Measurements from ENCODE around the gene DUS1L. TPM values are rescaled to one million over a fixed set of nuclear protein-coding genes. Genes with fewer than 3 reads are reported as not detected.
A peak's percentile ranks its signal among the peaks of the same experiment; 100 is the strongest.

The DUS1L gene
- total and polyA plus RNA-seq, 9 donors = 15.0 to 72.4 (median 62.5) TPM

DNA sequence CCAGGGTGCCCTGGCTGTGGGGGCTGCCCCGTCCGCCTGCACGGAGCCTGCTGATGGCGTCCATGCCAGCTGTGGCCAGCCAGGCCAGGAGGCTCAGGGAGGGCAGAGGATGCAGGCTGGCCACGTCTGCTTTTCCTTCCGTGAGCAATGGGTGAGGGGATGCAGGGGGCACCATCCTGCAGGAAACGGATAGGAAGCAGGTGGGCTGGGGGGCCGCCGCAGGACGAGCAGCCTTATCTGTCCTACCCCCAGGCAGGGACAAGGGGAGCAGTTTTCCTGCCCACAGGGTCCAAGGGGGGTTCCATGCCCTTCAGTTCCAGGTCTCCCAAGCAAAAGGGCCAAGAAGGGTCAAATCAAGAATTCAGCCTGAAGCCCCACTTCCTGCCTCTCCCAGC, 6.8 kb downstream of the DUS1L start:
- H3K4me1 ChIP-seq (ENCODE audit: insufficient read depth) = no peaks in the 10 kb centered on the region
- no peaks in the 10 kb centered on the region for H3K9me3 ChIP-seq
- H3K4me3 ChIP-seq = no peak overlapping the region
- H3K27me3 ChIP-seq = no peaks in the 10 kb centered on the region
- 76 to 83% (median 76%) methylated on average over 10 of the region's 10 CpGs for WGBS, 3 donors
- DNase-seq = peak in 1 of 5 donors; percentile 9
- no peaks in the 10 kb centered on the region for H3K36me3 ChIP-seq
- intact Hi-C loops (cut with DNase I) = loop anchor here in 1 of 4 donors (10.0 kb wide), 1 partner anchor 64 kb away; no protein-coding TSS in a partner anchor
- TF ChIP-seq EP300 (IDR thresholded peaks at IDR 0.05) (no peak), POLR2A (IDR thresholded peaks at IDR 0.05) (no peak)
- TF ChIP-seq, protein P1, sequence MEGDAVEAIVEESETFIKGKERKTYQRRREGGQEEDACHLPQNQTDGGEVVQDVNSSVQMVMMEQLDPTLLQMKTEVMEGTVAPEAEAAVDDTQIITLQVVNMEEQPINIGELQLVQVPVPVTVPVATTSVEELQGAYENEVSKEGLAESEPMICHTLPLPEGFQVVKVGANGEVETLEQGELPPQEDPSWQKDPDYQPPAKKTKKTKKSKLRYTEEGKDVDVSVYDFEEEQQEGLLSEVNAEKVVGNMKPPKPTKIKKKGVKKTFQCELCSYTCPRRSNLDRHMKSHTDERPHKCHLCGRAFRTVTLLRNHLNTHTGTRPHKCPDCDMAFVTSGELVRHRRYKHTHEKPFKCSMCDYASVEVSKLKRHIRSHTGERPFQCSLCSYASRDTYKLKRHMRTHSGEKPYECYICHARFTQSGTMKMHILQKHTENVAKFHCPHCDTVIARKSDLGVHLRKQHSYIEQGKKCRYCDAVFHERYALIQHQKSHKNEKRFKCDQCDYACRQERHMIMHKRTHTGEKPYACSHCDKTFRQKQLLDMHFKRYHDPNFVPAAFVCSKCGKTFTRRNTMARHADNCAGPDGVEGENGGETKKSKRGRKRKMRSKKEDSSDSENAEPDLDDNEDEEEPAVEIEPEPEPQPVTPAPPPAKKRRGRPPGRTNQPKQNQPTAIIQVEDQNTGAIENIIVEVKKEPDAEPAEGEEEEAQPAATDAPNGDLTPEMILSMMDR (IDR thresholded peaks at IDR 0.05) = no peak
- H3K27ac ChIP-seq = no peak overlapping the region

DNA sequence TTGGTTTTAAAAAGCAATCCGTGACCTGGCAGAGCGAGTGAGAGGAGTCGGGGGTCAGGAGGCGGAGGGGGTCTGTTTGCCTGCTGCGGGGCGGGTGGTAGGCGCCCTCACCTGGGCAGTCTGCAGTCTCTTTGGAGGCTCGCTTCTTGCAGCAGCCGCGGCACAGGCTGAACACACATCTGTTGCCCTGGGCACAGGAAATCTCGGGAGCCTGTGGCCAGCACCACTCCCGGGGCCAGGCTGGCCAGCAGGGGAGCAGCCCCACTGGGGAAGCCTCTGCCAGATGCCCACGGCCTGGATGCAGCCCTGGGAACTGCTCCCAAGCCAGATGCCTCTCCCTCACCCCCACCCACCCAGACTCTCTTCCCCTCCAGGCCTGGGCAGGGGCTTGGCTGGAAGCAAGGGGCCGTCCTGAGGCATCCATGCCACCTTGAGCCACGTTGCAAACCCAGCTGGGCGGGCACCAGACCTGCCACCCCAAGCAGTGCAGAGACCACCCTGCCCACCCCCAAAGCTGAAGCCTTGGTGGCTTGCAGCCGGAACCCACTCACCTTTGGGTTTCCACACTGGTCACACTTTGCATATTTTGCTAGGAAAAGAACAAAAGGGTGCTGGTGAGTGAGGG, 7.3 kb downstream of the DUS1L start:
- 65 to 72% (median 69%) methylated on average over 17 of the region's 17 CpGs for WGBS, 3 donors
- no peak overlapping the region for H3K4me3 ChIP-seq

DNA sequence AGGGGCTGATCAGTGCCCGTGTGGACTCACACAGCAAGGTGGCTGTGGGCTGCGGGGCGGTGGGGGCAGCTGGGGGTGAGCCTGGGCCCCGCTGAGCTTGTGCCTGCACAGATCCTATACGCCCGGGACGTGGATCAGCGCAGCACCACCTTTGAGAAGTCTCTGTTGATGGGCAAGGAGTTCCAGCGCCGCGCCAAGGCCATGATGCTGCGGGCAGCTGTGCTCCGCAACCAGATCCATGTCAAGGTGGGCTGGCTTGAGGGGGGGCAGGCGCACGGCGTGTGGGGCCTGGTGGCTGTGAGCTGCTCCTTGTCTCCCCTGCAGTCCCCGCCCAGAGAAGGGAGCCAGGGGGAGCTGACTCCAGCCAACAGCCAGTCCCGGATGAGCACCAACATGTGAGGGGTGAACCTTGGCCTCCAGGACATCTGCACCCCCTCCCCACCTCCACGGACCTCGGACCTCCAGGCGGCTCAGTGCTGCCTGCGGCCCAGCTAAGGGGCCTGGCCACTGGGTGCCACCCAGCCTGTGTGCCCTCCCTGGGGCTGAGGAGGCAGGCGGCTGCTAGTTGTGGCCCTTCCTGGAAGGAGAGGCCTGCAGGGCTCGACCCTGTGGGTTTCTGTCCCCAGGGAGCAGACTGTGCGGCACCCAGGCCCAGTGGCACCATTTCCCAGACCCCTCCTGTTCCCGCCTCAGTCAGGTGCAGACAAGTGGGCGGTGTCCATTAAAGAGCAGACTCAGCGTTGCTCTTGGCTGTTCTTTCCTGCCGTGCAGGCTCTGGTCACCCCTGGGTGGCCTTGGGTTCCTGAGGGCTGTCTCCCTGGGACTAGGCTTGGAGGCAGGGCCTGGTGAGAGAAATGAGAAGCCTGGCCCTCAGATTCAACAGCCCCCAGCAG, 8.6 kb downstream of the DUS1L start:
- H3K4me1 ChIP-seq (ENCODE audit: insufficient read depth) = no peaks in the 10 kb centered on the region
- H3K27me3 ChIP-seq = no peaks in the 10 kb centered on the region
- no peak overlapping the region for H3K27ac ChIP-seq
- peak in 3 of 5 donors; percentile 10 to 34 (median 17) for DNase-seq
- H3K9me3 ChIP-seq = no peaks in the 10 kb centered on the region
- no peak for TF ChIP-seq EP300 (IDR thresholded peaks at IDR 0.05)
- TF ChIP-seq POLR2A (IDR thresholded peaks at IDR 0.05) = no peak
- TF ChIP-seq, protein P1 (IDR thresholded peaks at IDR 0.05) = no peak
- intact Hi-C loops (cut with DNase I) = loop anchor here in 1 of 4 donors (10.0 kb wide), 1 partner anchor 62 kb away; no protein-coding TSS in a partner anchor
- no peaks in the 10 kb centered on the region for H3K36me3 ChIP-seq
- H3K4me3 ChIP-seq = no peak overlapping the region
- WGBS, 3 donors = 75 to 81% (median 78%) methylated on average over 28 to 29 of the region's 29 CpGs

More for the DNA sequence above, 7.3 kb downstream of the DUS1L start:
- peak in 2 of 5 donors; percentile 8 to 14 for DNase-seq
- no peaks in the 10 kb centered on the region for H3K36me3 ChIP-seq
- no peaks in the 10 kb centered on the region for H3K9me3 ChIP-seq
- no peak overlapping the region for H3K27ac ChIP-seq
- no peak for TF ChIP-seq POLR2A (IDR thresholded peaks at IDR 0.05)
- TF ChIP-seq, protein P1 (IDR thresholded peaks at IDR 0.05) = no peak
- H3K27me3 ChIP-seq = no peaks in the 10 kb centered on the region
- no peaks in the 10 kb centered on the region for H3K4me1 ChIP-seq (ENCODE audit: insufficient read depth)
- intact Hi-C loops (cut with DNase I) = loop anchor here in 1 of 4 donors (10.0 kb wide), 1 partner anchor 64 kb away; no protein-coding TSS in a partner anchor

DNA sequence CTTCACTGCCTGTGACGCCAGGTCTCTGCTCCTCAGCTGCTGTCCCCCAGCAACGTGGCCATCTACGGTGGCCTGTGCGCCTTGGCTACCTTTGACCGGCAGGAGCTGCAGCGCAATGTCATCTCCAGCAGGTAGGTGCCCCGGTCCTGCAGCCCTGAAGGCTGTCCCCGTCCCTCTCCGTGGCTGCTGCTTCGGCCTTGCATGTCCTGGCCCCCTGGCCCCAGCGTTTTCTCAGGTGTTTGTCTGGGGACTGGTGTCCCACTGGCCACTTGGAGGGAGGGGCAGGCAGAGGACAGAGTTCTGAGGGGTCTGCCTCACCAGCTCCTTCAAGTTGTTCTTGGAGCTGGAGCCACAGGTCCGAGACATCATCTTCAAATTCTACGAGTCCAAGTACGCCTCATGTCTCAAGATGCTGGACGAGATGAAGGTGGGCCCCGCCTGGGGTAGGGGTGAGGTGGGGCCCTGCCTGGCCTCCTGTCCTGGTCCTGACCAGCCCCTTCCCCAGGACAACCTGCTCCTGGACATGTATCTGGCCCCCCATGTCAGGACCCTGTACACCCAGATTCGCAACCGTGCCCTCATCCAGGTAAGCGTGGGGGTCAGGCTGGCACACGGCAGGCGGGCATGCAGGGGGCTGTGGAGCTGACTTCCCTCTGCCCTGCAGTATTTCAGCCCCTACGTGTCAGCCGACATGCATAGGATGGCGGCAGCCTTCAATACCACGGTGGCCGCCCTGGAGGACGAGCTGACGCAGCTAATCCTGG, 9.5 kb downstream of the DUS1L start:
- H3K4me3 ChIP-seq = no peak overlapping the region
- WGBS, 3 donors = 83 to 89% (median 86%) methylated on average over 28 of the region's 28 CpGs

More for the DNA sequence above, 9.5 kb downstream of the DUS1L start:
- Histone ChIP-seq H3K27me3 (no peaks in the 10 kb centered on the region), H3K27ac (no peak overlapping the region), H3K4me1 (ENCODE audit: insufficient read depth) (no peaks in the 10 kb centered on the region), H3K36me3 (no peaks in the 10 kb centered on the region), H3K9me3 (no peaks in the 10 kb centered on the region)
- intact Hi-C loops (cut with DNase I) = loop anchor here in 1 of 4 donors (10.0 kb wide), 1 partner anchor 61 kb away; no protein-coding TSS in a partner anchor
- TF ChIP-seq, protein P1 (IDR thresholded peaks at IDR 0.05) = no peak
- TF ChIP-seq POLR2A (IDR thresholded peaks at IDR 0.05) (no peak), EP300 (IDR thresholded peaks at IDR 0.05) (no peak)
- peak in 1 of 5 donors; percentile 17 for DNase-seq
